WTC11 (cell line): ENCODE results near the gene ABCB8. TPM values are rescaled to one million over a fixed set of nuclear protein-coding genes. Genes with fewer than 3 reads are reported as not detected.

Experiments used
- ATAC-seq: fragments of 200-7000 bp; cut with Tn5 transposase; 2 replicates; pipeline ENCODE4 v1.10.0; 2021; ENCODE audit warnings: mild to moderate bottlenecking, moderate library complexity
- CTCF ChIA-PET: fragments of 300-600 bp; sonication (Branson Sonifier 250); formaldehyde crosslinking; loops from one replicate; lab custom pipeline; 2021; ENCODE audit warnings: antibody characterized with exemption; lab: Charles Lee
- POLR2A ChIA-PET: fragments of 350-600 bp; sonication (Branson Sonifier 250); formaldehyde crosslinking; loops from one replicate; lab custom pipeline; 2021; ENCODE audit warnings: antibody characterized with exemption; lab: Charles Lee
- DNase-seq: peaks from one replicate; pipeline ENCODE4 v3.0.0; 2021; ENCODE audit warnings: low spot score
- H3K27ac Mint-ChIP-seq: 2 replicates; pipeline ENCODE4 v1.8.0; 2021; ENCODE audit warnings: mixed read lengths
- H3K27me3 Mint-ChIP-seq: 2 replicates; pipeline ENCODE4 v1.8.0; 2021; ENCODE audit warnings: low read depth, mild to moderate bottlenecking, moderate library complexity, mixed read lengths
- H3K36me3 Mint-ChIP-seq: 2 replicates; pipeline ENCODE4 v1.8.0; 2021; ENCODE audit warnings: mixed read lengths
- H3K4me1 Mint-ChIP-seq: 2 replicates; pipeline ENCODE4 v1.8.0; 2022; ENCODE audit warnings: mixed read lengths
- H3K4me3 Mint-ChIP-seq: 2 replicates; pipeline ENCODE4 v1.8.0; 2021; ENCODE audit warnings: mild to moderate bottlenecking, moderate library complexity, mixed read lengths
- H3K9me3 Mint-ChIP-seq: 2 replicates; pipeline ENCODE4 v1.8.0; 2021; ENCODE audit warnings: mixed read lengths
- CREB1 ChIP-seq: sonication (generic); formaldehyde crosslinking; IDR thresholded peaks from 2 replicates; pipeline ENCODE4 v1.8.0; 2023; ENCODE audit warnings: mild to moderate bottlenecking, missing genetic modification reagents
- CREM ChIP-seq: sonication (generic); formaldehyde crosslinking; IDR thresholded peaks from 2 replicates; pipeline ENCODE4 v1.8.1; 2022; ENCODE audit warnings: mild to moderate bottlenecking, missing genetic modification reagents, moderate library complexity
- GTF2I ChIP-seq: fragments of 250-450 bp; sonication (Bioruptor Pico); conservative IDR thresholded peaks from 2 replicates; pipeline ENCODE4 v1.4.0; 2021; ENCODE audit warnings: mild to moderate bottlenecking
- HMGA2 ChIP-seq: fragments of 250-450 bp; sonication (Bioruptor Pico); IDR thresholded peaks from 2 replicates; pipeline ENCODE4 v1.4.0; 2021; ENCODE audit warnings: mild to moderate bottlenecking, moderate library complexity
- HMGXB4 ChIP-seq: sonication (generic); formaldehyde crosslinking; IDR thresholded peaks from 2 replicates; pipeline ENCODE4 v1.8.1; 2023; ENCODE audit warnings: mild to moderate bottlenecking, moderate library complexity, missing genetic modification reagents
- IRF2 ChIP-seq: sonication (generic); formaldehyde crosslinking; IDR thresholded peaks from 2 replicates; pipeline ENCODE4 v1.8.0; 2022; ENCODE audit warnings: low read depth, missing genetic modification reagents, borderline replicate concordance
- JAZF1 ChIP-seq: fragments of 250-450 bp; sonication (Bioruptor Pico); IDR thresholded peaks from 2 replicates; pipeline ENCODE4 v1.9.0; 2021; ENCODE audit warnings: moderate library complexity, mild to moderate bottlenecking, inconsistent platforms
- JUN ChIP-seq: sonication (generic); formaldehyde crosslinking; IDR thresholded peaks from 2 replicates; pipeline ENCODE4 v1.8.0; 2023; ENCODE audit warnings: mild to moderate bottlenecking, missing genetic modification reagents
- NFYB ChIP-seq: sonication (generic); formaldehyde crosslinking; conservative IDR thresholded peaks from 2 replicates; pipeline ENCODE4 v1.8.0; 2022; ENCODE audit warnings: low read depth, missing genetic modification reagents
- PRDM15 ChIP-seq: sonication (generic); formaldehyde crosslinking; IDR thresholded peaks from 2 replicates; pipeline ENCODE4 v1.8.0; 2022; ENCODE audit warnings: missing genetic modification reagents
- RELA ChIP-seq: sonication (generic); formaldehyde crosslinking; IDR thresholded peaks from 2 replicates; pipeline ENCODE4 v1.8.1; 2022; ENCODE audit warnings: missing genetic modification reagents, mild to moderate bottlenecking, borderline replicate concordance
- RORB ChIP-seq: fragments of 250-450 bp; sonication (Bioruptor Pico); IDR thresholded peaks from 2 replicates; pipeline ENCODE4 v1.9.0; 2021; ENCODE audit warnings: mild to moderate bottlenecking
- SOX15 ChIP-seq: fragments of 250-450 bp; sonication (Bioruptor Pico); IDR thresholded peaks from 2 replicates; pipeline ENCODE4 v1.9.0; 2021; ENCODE audit warnings: mild to moderate bottlenecking
- SP1 ChIP-seq: sonication (generic); formaldehyde crosslinking; conservative IDR thresholded peaks from 2 replicates; pipeline ENCODE4 v1.8.1; 2022; ENCODE audit warnings: missing genetic modification reagents
- ZBTB43 ChIP-seq: sonication (generic); formaldehyde crosslinking; IDR thresholded peaks from 2 replicates; pipeline ENCODE4 v1.8.1; 2023; ENCODE audit warnings: mild to moderate bottlenecking, missing genetic modification reagents
- ZNF425 ChIP-seq: fragments of 250-450 bp; sonication (Bioruptor Pico); conservative IDR thresholded peaks from 2 replicates; pipeline ENCODE4 v1.9.0; 2021; ENCODE audit warnings: mild to moderate bottlenecking
- total RNA-seq: library from RNA; stranded (reverse); gene quantifications from 3 replicates; pipeline ENCODE4 v1.2.3, GENCODE V29; 2021
- TF ChIP-seq, protein P1 (sequence below): sonication (generic); formaldehyde crosslinking; IDR thresholded peaks from 2 replicates; pipeline ENCODE4 v1.8.0; 2023; ENCODE audit warnings: mild to moderate bottlenecking, missing genetic modification reagents

ABCB8 gene
- total RNA-seq, 1 experiment from 2014 or later, result 35.9 TPM

DNA sequence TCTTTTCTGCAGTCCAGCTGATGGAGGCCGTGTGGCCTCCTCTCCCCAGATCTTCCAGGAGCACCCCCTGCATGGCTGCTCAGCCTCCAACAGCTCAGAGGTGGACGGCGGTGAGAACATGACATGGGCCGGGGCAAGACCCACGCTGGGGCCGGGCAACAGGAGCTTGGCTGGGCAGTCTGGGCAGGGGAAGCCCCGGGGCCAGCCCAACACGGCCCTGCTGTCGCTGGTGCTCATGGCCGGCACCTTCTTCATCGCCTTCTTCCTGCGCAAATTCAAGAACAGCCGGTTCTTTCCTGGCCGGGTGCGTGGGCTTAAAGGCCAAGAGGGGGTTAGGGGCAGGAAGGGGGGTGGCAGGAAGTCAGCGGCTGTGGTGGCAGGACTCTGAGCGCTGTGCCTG, 45.7 kb downstream of the ABCB8 start (continued):
- TF ChIP-seq HMGA2 (CRISPR knock-in tag) (no peak), JUN (CRISPR knock-in tag) (no peak)

DNA sequence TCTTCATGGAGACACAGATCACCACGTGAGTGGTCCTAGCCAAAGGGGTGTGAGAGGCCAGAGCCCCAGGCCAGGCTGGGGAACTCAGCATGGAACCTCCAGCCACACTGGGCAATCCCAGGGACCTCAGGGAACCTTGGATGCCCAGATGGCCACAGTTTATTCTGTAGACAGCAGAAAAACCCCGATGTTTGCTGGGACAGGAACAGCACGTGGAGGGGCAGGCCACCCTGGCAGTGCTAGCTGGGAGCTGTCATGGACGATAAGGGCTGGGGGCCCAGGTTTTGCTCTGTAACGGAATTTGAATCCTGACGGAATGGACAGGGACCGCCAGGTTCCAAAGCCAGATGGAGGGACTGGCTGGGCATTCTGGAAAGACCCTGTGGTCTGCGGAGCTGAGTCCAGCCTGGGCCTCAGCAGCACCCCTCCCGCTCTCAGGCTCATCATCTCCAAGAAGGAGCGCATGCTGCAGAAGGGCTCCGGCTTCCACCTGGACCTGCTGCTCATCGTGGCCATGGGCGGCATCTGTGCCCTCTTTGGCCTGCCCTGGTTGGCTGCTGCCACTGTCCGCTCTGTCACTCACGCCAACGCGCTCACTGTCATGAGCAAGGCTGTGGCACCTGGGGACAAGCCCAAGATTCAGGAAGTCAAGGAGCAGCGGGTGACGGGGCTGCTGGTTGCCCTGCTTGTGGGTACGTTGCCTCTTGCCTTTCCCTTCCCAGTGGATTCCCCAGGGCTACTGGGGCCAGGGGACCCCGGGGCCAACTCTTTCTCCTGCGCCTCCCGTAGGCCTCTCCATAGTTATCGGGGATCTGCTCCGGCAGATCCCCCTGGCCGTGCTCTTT, 46.8 kb downstream of the ABCB8 start:
- DNase-seq (no peak), ATAC-seq (no peak)
- H3K36me3 Mint-ChIP-seq, result peaks cover 27% of the 10 kb centered on the region
- no peak overlapping the region for H3K27ac Mint-ChIP-seq
- peaks cover 29% of the 10 kb centered on the region for H3K4me1 Mint-ChIP-seq
- ChIA-PET POLR2A (no interaction called here), CTCF (interaction anchor here (1.3 to 4.8 kb wide), 3 partner anchors 13 to 112 kb away, joined by 3 to 64 read pairs (median 3); no protein-coding TSS in a partner anchor)
- no peaks in the 10 kb centered on the region for H3K9me3 Mint-ChIP-seq
- H3K4me3 Mint-ChIP-seq, result no peak overlapping the region
- H3K27me3 Mint-ChIP-seq, result no peaks in the 10 kb centered on the region
- no peak for TF ChIP-seq ZNF425
- TF ChIP-seq CREM, result no peak
- TF ChIP-seq, protein P1, sequence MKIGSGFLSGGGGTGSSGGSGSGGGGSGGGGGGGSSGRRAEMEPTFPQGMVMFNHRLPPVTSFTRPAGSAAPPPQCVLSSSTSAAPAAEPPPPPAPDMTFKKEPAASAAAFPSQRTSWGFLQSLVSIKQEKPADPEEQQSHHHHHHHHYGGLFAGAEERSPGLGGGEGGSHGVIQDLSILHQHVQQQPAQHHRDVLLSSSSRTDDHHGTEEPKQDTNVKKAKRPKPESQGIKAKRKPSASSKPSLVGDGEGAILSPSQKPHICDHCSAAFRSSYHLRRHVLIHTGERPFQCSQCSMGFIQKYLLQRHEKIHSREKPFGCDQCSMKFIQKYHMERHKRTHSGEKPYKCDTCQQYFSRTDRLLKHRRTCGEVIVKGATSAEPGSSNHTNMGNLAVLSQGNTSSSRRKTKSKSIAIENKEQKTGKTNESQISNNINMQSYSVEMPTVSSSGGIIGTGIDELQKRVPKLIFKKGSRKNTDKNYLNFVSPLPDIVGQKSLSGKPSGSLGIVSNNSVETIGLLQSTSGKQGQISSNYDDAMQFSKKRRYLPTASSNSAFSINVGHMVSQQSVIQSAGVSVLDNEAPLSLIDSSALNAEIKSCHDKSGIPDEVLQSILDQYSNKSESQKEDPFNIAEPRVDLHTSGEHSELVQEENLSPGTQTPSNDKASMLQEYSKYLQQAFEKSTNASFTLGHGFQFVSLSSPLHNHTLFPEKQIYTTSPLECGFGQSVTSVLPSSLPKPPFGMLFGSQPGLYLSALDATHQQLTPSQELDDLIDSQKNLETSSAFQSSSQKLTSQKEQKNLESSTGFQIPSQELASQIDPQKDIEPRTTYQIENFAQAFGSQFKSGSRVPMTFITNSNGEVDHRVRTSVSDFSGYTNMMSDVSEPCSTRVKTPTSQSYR, result no peak
- TF ChIP-seq ZBTB43 (CRISPR knock-in tag), result no peak
- TF ChIP-seq NFYB (CRISPR knock-in tag), result no peak
- no peak for TF ChIP-seq RELA (CRISPR knock-in tag)

DNA sequence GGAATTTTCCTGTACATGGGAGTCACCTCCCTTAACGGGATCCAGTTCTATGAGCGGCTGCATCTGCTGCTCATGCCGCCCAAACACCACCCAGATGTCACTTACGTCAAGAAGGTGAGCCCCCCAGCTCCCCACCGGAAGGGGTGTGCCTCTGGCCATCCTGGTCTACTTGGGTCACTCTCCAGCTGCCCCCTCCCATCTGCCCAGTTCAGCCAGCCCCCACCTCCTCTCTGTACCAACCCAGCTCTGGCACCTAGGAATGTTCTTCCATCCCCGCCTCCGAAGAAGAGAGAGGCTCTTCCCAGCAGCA, 47.4 kb downstream of the ABCB8 start:
- ChIA-PET POLR2A (interaction anchor here (1.1 kb wide), 1 partner anchor 36 kb away, joined by 4 read pairs; no protein-coding TSS in a partner anchor), CTCF (interaction anchor here (1.3 to 4.8 kb wide), 2 partner anchors 36 to 113 kb away, joined by 3 to 64 read pairs; no protein-coding TSS in a partner anchor)
- no peak for ATAC-seq
- peaks cover 24% of the 10 kb centered on the region for H3K36me3 Mint-ChIP-seq
- DNase-seq, result no peak
- H3K27me3 Mint-ChIP-seq, result no peaks in the 10 kb centered on the region
- H3K27ac Mint-ChIP-seq, result peak overlapping the region; percentile 57; the same call in 1 of the 2 replicates
- no peaks in the 10 kb centered on the region for H3K9me3 Mint-ChIP-seq
- H3K4me3 Mint-ChIP-seq, result no peak overlapping the region
- H3K4me1 Mint-ChIP-seq, result peaks cover 29% of the 10 kb centered on the region
- TF ChIP-seq RORB, result no peak
- TF ChIP-seq PRDM15 (CRISPR knock-in tag), result no peak
- TF ChIP-seq HMGXB4 (CRISPR knock-in tag), result no peak
- no peak for TF ChIP-seq SOX15 (CRISPR knock-in tag)
- TF ChIP-seq CREB1 (CRISPR knock-in tag), result no peak
- TF ChIP-seq SP1 (CRISPR knock-in tag), result no peak
- no peak for TF ChIP-seq GTF2I (CRISPR knock-in tag)
- TF ChIP-seq JAZF1 (CRISPR knock-in tag), result no peak
- TF ChIP-seq IRF2 (CRISPR knock-in tag), result no peak
